ENCODE results near the gene C2orf15.
"Not testable (repeated sequence)": the region's sequence is repeated elsewhere in the genome, so short reads cannot be mapped to it uniquely, and the experiment has no call there.

The C2orf15 gene

DNA sequence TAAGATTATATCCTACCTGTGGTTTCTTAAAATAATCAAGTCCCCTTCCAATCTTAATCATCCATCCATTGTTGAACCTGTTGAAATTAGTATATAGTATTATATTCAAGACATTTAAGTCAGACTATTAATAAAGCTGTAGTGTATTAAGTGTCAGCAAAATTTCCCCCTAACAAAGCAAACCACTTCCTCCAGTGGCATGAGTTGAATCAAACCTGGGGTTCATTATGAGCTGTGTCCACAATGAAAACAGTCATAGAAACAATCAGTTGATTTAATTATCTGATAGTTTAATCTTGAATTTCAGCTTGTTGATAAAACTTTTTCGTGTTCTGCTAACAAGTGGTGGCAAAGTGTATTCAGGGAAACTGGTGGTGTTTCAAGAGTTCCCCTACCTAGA, 28.0 kb downstream of the C2orf15 start:
- no peak for DNase-seq

DNA sequence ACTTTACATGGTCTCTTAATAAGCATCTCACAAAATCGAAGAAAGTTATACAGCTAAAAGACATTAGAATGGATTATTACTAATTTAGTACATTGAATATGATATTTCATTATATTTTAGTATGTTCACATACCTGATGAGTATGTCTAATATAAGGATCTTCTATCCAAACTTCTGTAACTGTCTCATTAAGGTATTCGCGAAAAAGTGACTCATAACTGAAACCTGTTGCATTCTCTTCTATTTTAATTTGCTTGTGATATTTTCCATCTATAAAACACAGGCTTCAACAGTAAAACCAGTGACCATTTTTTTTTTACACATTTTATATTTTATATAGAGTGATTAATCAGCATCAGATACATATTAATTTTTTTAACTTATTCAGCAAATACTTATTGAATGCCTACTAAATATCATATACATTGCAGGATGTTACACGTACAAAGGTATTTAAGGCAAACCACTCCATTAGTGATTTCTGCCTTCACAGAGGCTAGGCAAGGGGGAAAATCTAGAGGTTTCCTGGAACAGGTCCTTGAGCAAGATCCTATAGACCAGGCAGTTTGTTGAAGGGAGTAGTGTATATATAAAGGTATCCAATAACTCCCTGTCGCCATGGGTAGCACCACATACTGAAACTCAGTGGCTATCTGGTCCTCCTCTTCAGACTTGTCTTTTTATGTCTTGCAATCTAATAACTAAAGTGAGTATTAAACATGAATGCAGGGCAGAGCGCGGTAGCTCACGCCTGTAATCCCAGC, 30.1 kb downstream of the C2orf15 start:
- DNase-seq = no peak

DNA sequence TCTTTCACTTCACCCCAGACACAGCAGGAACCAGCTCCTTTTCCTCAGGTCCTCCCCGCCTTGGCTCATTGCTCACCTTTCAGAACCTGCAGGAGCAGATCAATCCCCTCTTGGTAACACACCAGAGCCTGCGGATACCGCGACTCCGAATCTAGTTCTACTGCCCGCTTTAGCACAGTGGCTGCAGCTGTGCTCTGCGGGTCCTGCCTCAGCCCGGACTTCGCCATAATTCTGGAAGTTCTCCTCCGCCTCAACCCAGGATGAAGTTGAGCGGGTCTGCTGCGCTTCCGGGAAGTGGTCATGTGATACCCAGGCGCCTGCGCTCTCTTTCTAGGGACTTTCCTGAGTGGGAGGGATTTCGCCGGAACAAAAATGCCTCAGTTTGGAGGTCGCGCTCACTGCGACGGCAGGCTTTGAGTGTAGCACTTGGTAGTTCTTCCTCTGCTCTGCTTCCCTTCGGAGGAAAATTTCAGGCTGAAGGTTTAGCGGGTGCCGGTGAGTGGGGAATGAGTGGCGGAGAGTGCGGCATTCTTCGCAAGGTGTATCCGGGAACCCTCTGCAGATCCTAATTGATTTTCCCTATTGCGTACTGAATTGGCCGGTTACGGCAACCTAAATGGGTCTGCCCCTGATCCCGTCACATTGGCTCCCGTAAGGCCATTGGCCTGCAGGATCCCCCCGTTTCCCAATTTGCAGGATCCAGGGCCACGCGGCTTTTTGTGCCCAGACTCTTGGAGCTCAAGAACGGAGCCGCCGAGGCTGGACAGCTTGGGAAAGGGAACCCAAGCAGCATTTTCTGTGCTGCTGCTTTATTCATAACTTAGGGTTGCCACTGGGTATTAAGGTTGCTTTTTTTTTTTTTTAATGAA, 39.5 kb downstream of the C2orf15 start, which contains the start of the genes MITD1 and MRPL30:
Gene MITD1, minus strand, starts transcription at position 304 of the 869 bp plus-strand sequence. Its CDS starts 77 bp downstream, at position 227.
Gene MRPL30, plus strand, starts transcription at position 430 of the 869 bp plus-strand sequence. CDS start 5,020 bp downstream, outside the sequence.
- DNase-seq = peak; percentile 34

DNA sequence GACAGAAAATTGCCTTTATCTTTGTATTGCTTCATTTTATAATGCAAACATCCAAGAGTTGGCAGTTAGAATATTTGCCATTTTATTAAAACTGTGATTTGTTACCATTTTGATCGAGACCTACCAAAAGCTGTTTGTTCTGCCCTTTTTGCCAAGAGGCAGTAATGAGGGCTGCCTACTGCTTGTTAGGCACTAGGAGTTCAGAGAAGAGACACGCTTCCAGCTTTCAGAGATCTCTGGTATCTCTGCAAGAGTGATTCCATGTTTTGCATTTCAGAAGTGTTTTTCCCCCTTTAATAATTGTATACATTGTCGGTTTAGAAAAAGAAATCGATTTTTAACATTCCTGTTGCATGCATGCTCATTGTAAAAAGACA, 40.1 kb downstream of the C2orf15 start:
- DNase-seq = no peak

DNA sequence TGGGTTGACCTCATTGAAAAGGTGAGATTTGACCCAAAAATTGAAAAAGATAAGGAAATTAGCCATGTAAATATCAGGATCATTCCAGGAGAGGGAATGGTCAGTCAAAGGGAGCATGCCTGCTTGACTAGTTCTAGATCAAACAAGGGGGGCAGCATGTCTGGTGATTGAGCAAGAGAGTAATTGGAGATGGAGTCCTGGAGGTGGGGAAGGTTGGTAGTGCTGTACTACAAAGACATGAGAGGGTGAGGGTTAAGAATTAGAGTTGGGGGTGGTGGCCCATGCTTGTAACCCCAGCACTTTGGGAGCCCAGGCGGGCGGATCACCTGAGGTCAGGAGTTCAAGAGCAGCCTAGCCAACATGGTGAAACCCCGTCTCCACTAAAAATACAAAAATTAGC, 41.5 kb downstream of the C2orf15 start:
- DNase-seq = no peak

DNA sequence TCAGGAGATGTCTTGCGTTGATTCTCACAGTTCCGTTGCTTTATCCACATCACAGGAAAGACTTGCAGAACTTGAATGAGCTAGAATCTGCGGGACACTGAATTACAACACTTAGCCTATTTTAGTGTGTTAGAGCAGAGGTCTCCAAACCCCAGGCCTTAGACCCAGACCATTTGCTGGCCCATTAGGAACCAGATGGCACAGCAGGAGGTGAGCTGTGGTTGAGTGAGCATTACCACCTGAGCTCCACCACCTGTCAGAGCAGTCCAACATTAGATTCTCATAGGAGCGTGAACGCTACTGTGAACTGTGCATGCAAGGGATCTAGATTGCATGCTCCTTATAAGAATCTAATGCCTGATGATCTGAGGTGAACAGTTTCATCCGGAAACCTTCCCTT, 43.3 kb downstream of the C2orf15 start:
- DNase-seq = no peak

DNA sequence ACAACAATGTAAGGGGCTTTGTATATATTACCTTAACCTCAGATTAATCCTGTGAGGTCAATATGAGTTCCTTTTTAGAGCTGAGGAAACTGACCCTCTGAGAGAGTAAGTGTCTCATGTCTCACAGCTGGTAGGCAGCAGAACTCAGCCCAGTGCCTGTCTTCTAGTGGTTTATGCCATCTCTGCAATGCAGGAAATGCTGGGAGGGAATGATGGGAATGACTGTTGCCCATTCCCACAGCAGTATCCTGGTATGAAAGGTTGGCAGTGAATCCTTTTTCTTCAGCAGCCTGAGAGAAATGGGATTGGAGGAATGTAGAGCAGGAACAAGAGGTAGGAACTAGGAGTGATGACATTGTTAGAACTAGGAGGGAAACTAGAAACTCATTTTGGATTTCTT, 45.5 kb downstream of the C2orf15 start:
- no peak for DNase-seq

DNA sequence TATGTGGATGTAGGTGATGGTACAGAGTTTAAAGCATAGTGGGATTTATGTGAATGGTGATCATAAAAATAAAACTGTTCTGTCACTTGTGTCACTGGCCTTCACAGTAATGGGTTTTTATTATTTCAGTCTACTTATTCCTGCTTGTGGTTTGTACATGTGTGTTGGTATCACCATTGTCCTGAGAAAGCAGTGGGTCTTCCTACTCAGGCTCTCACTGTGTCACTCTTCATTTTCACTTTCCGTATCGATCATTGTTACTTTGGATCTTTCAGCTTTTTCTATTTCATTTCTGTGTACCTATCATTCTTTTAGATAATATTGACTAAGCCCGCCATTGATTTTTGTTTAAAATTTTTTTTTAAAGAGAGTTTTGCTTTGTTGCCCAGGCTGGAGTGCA, 46.9 kb downstream of the C2orf15 start:
- DNase-seq = no peak

DNA sequence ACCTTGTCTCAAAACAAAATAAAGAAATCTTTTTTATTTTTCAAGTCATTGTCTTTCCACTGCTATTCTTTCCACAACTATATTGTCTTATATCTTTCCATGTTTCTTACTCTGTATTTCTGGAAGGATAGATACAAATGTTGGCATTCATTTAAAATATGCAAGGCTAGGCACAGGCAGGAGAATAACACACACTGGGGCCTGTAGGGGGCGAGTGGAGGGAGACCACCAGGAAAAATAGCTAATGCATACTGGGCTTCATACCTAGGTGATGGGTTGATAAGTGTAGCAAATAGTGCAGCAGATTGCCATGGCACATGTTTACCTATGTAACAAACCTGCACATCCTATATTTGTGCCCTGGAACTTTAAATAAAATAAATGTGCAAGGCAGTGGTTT, 49.0 kb downstream of the C2orf15 start:
- no peak for DNase-seq

DNA sequence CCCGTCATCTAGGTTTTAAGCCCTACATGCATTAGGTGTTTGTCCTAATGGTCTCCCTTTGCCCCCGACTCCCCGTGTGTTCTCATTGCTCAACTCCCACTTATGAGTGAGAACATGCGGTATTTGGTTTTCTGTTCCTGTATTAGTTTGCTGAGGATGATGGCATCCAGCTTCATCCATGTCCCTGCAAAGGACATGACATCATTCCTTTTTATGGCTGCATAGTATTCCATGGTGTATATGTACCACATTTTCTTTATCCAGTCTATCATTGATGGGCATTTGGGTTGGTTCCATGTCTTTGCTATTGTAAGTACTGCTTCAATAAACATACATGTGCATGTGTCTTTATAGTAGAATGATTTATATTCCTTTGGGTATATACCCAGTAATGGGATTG, 50.9 kb downstream of the C2orf15 start:
- DNase-seq = not testable (repeated sequence)

DNA sequence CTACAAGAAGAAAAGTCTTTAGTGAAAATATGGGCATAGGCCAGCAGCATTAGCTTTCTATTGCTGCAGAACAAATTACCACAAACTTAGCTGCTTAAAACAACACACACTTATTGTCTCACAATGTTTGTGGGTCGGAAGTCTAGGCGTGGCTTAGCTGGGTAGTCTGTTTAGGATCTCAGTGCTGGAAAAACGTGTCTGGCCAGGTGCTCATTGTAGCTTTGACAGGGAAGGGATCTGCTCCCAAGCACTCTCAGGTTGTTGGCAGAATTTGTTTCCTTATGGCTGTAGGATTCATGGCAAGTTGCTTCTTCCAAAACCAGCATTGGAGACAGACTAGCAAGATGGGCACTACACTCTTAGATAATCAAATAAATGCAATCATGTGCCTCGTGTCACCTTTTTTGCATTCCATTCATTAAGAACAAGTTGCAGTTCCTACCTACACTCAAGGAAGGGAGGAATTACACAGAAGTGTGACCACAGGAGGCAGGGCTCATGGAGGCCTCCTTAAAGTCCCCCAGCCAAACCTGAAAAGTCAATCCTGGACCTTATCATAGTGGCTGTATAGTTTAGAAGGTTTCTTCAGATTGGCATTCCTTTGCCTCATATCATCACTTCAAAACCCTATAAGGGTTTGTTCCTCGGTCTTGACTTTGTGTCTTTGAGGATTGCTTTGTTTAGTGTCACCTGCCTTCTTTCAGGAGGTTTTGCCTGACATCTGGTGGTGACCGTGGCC, 56.8 kb downstream of the C2orf15 start:
- no peak for DNase-seq

DNA sequence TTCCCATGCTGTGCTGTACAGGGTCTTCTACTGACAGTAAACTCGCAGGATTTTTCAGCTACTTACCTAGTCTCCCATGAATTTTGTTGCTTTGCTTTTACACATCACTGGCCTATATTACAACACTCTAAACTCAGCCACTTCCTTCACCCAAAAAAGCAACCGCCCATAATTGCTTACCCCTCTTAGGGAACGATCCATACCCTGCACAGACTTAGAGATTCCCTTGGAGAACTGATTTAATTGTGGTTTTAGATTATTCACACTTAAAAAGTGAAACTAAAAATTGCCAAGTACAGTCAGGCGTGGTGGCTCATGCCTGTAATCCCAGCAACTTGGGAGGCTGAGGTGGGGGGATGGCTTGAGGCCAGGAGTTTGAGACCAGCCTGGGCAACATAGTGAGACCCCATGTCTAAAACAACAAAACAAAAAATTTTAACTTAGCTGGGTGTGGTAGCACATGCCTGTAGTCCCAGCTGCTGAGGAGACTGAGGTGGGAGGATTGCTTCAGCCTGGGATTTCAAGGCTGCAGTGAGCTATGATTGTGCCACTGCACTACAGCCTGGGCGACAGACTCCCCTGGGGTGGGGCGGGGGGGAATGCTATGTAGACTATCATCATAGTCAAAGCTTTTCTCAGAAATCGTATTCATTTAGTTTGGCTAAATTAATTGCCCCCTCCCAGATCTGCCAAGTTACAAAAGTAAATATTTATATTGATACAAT, 58.7 kb downstream of the C2orf15 start:
- DNase-seq = no peak

All from cortex of kidney (tissue), 1 donor.